Panc1 (cell line): ENCODE data around the gene ZNF254. TPM values are rescaled to one million over a fixed set of nuclear protein-coding genes. Genes with fewer than 3 reads are reported as not detected.

Experiments used
- ATAC-seq: fragments of 200-7000 bp; cut with Tn5 transposase; 2 replicates; pipeline ENCODE4 v1.9.1; 2020; ENCODE audit warnings: mild to moderate bottlenecking, moderate library complexity
- BruUV-seq: library from RNA; stranded (reverse); fragments of 400-500 nt; replicated peaks from 2 replicates; lab custom pipeline; 2021; lab: Mats Ljungman, UMichigan
- CTCF ChIA-PET: fragments of 300-600 bp; sonication (Branson Sonifier 250); formaldehyde crosslinking; loops from one replicate; lab custom pipeline; 2022; ENCODE audit warnings: antibody characterized with exemption; lab: Charles Lee
- POLR2A ChIA-PET: fragments of 300-600 bp; sonication (Branson Sonifier 250); formaldehyde crosslinking; loops from one replicate; lab custom pipeline; 2022; ENCODE audit warnings: antibody characterized with exemption; lab: Charles Lee
- DNase-seq: peaks from one replicate; pipeline ENCODE4 v3.0.0-alpha.2; 2010; ENCODE audit warnings: low read depth, low spot score
- H3K27ac ChIP-seq: 2 replicates; pipeline ENCODE4 v1.5.1; 2011; ENCODE audit warnings: mild to moderate bottlenecking, low read length, inconsistent platforms
- H3K27me3 ChIP-seq: fragments of 200-500 bp; sonication (Bioruptor generic); 2 replicates; pipeline ENCODE4 v1.6.0; 2014; ENCODE audit warnings: low read length, inconsistent platforms; ENCODE audit not compliant: control insufficient read depth, insufficient read depth
- H3K36me3 ChIP-seq: fragments of 200-500 bp; sonication (Bioruptor generic); 2 replicates; pipeline ENCODE4 v1.5.1; 2014; ENCODE audit warnings: inconsistent platforms, mild to moderate bottlenecking, low read length, moderate library complexity; ENCODE audit not compliant: control insufficient read depth, insufficient read depth
- H3K4me1 ChIP-seq: 2 replicates; pipeline ENCODE4 v1.5.1; 2011; ENCODE audit warnings: inconsistent platforms, mild to moderate bottlenecking, low read length, moderate library complexity; ENCODE audit not compliant: control insufficient read depth, insufficient read depth
- H3K4me3 ChIP-seq, 2 experiments: 2 replicates each; pipeline ENCODE4 v1.5.1; 2011 to 2012; ENCODE audit warnings: low read depth in 2 of 2, low read length in 2 of 2, mild to moderate bottlenecking in 2 of 2, inconsistent platforms in 1 of 2, moderate library complexity in 1 of 2
- H3K9me3 ChIP-seq: fragments of 200-500 bp; sonication (Bioruptor generic); 2 replicates; pipeline ENCODE4 v1.5.1; 2014; ENCODE audit warnings: low read depth, mild to moderate bottlenecking, inconsistent platforms, low read length, moderate library complexity; ENCODE audit not compliant: control insufficient read depth, insufficient read depth
- POLR2AphosphoS5 ChIP-seq: IDR thresholded peaks from 2 replicates; pipeline ENCODE4 v1.6.1; 2012; ENCODE audit warnings: mild to moderate bottlenecking, low read depth, low read length, moderate library complexity
- SIN3A ChIP-seq: IDR thresholded peaks from 2 replicates; pipeline ENCODE4 v1.6.1; 2012; ENCODE audit warnings: low read depth, mild to moderate bottlenecking, low read length, moderate library complexity, borderline replicate concordance; ENCODE audit not compliant: insufficient read depth
- TCF7L2 ChIP-seq: IDR thresholded peaks from 2 replicates; pipeline ENCODE4 v1.6.1; 2011; ENCODE audit warnings: mild to moderate bottlenecking, low read depth, low read length, inconsistent platforms
- in situ Hi-C: cut with HindIII; loops from 2 replicates; pipeline ENCODE4 v1.10.0; 2016; ENCODE audit warnings: low sequenced_read_pairs, low pct_unique_long_range_greater_than_20kb
- intact Hi-C: fragments of 100-400 bp; cut with micrococcal nuclease; formaldehyde crosslinking; loops from one replicate; pipeline ENCODE4 v1.10.0; 2022; ENCODE audit not compliant: unreplicated experiment
- total RNA-seq: library from RNA; stranded (reverse); gene quantifications from one replicate; pipeline ENCODE4 v1.2.1, GENCODE V29; 2021; ENCODE audit not compliant: unreplicated experiment
- TF ChIP-seq, protein P1 (sequence below), 2 experiments: IDR thresholded peaks; 2 replicates each; pipeline ENCODE4 v1.6.1; 2011 to 2012; ENCODE audit warnings: low read depth in 2 of 2, control low read depth in 1 of 2, low read length in 1 of 2, mild to moderate bottlenecking in 1 of 2, moderate library complexity in 1 of 2; ENCODE audit not compliant: insufficient read depth in 1 of 2
- TF ChIP-seq, protein P2 (sequence below): fragments of 450-650 bp; IDR thresholded peaks from 2 replicates; pipeline ENCODE4 v1.5.1; 2017; ENCODE audit warnings: mild to moderate bottlenecking

Gene ZNF254
- total RNA-seq, 1 experiment from 2014 or later, result 12.1 TPM

DNA sequence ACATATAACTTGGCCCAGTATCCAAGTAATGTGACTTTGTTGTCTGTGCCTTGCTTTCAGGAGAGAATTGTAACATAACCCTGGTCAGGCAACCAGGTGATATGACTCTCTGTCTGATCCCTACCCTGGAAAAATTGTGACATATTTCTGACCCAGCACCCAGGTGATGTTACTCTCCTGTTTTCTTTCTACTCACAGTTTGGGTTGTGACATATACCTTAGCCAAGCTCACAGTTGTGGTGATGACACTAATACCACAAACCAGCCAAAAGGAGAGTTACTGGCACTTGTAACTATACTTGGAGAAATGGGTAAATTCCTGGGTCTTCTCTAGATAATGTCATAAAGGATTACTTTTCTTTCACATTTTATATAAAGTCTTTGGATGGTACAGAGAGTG lies 14.3 kb upstream of the ZNF254 start:
- no peak for DNase-seq
- no peaks in the 10 kb centered on the region for H3K27me3 ChIP-seq
- H3K36me3 ChIP-seq, result no peaks in the 10 kb centered on the region
- H3K27ac ChIP-seq, result no peak overlapping the region
- POLR2A ChIA-PET, result interaction anchor here (0.5 kb wide), 1 partner anchor 15 kb away, joined by 3 read pairs; no protein-coding TSS in a partner anchor
- TF ChIP-seq POLR2AphosphoS5 (no peak), SIN3A (no peak), TCF7L2 (no peak)
- TF ChIP-seq, protein P1, sequence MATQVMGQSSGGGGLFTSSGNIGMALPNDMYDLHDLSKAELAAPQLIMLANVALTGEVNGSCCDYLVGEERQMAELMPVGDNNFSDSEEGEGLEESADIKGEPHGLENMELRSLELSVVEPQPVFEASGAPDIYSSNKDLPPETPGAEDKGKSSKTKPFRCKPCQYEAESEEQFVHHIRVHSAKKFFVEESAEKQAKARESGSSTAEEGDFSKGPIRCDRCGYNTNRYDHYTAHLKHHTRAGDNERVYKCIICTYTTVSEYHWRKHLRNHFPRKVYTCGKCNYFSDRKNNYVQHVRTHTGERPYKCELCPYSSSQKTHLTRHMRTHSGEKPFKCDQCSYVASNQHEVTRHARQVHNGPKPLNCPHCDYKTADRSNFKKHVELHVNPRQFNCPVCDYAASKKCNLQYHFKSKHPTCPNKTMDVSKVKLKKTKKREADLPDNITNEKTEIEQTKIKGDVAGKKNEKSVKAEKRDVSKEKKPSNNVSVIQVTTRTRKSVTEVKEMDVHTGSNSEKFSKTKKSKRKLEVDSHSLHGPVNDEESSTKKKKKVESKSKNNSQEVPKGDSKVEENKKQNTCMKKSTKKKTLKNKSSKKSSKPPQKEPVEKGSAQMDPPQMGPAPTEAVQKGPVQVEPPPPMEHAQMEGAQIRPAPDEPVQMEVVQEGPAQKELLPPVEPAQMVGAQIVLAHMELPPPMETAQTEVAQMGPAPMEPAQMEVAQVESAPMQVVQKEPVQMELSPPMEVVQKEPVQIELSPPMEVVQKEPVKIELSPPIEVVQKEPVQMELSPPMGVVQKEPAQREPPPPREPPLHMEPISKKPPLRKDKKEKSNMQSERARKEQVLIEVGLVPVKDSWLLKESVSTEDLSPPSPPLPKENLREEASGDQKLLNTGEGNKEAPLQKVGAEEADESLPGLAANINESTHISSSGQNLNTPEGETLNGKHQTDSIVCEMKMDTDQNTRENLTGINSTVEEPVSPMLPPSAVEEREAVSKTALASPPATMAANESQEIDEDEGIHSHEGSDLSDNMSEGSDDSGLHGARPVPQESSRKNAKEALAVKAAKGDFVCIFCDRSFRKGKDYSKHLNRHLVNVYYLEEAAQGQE (IDR thresholded peaks at IDR 0.05; ENCODE audit: insufficient read depth in 1 of 2, low read depth in 2 of 2, low read length in 1 of 2), result no peak
- TF ChIP-seq, protein P2, sequence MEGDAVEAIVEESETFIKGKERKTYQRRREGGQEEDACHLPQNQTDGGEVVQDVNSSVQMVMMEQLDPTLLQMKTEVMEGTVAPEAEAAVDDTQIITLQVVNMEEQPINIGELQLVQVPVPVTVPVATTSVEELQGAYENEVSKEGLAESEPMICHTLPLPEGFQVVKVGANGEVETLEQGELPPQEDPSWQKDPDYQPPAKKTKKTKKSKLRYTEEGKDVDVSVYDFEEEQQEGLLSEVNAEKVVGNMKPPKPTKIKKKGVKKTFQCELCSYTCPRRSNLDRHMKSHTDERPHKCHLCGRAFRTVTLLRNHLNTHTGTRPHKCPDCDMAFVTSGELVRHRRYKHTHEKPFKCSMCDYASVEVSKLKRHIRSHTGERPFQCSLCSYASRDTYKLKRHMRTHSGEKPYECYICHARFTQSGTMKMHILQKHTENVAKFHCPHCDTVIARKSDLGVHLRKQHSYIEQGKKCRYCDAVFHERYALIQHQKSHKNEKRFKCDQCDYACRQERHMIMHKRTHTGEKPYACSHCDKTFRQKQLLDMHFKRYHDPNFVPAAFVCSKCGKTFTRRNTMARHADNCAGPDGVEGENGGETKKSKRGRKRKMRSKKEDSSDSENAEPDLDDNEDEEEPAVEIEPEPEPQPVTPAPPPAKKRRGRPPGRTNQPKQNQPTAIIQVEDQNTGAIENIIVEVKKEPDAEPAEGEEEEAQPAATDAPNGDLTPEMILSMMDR, result no peak
- no peaks in the 10 kb centered on the region for H3K4me1 ChIP-seq
- no TSS peak for BruUV-seq
- intact Hi-C loops (no loop called here), in situ Hi-C loops (no loop called here)
- CTCF ChIA-PET, result no interaction called here
- ATAC-seq, result no peak
- no peak overlapping the region for H3K4me3 ChIP-seq
- H3K9me3 ChIP-seq, result no peaks in the 10 kb centered on the region

DNA sequence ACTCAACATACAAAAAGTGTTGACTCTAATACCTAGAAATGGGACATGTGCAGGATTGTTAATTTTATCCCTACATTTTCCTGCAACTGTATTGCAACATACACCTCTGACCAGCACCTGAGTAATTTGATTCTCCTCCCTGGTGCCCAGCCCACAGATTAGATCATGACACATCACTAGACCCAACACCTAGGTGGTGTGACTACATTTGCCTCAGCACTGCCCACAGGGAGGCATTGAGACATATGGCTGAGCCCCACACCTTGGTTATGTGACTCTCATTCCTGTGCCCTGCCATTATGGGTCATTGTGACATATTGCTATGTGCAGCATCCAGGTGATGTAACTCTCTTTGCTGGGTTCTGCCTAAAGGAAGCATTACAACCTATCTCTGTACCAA lies 13.2 kb upstream of the ZNF254 start:
- H3K9me3 ChIP-seq, result no peaks in the 10 kb centered on the region
- ChIA-PET POLR2A (no interaction called here), CTCF (no interaction called here)
- H3K27ac ChIP-seq, result no peak overlapping the region
- TF ChIP-seq TCF7L2, result no peak
- TF ChIP-seq, protein P2, result no peak
- TF ChIP-seq, protein P1 (IDR thresholded peaks at IDR 0.05; ENCODE audit: insufficient read depth in 1 of 2, low read depth in 2 of 2, low read length in 1 of 2), result no peak
- TF ChIP-seq POLR2AphosphoS5, result no peak
- no peak for TF ChIP-seq SIN3A
- no TSS peak for BruUV-seq
- H3K36me3 ChIP-seq, result no peaks in the 10 kb centered on the region
- intact Hi-C loops (no loop called here), in situ Hi-C loops (no loop called here)
- no peak overlapping the region for H3K4me3 ChIP-seq
- no peaks in the 10 kb centered on the region for H3K27me3 ChIP-seq
- H3K4me1 ChIP-seq, result no peaks in the 10 kb centered on the region
- DNase-seq, result no peak
- no peak for ATAC-seq
